Transverse colon (tissue), 4 donors: ENCODE data around the gene KCNH1.

ENCODE experiments used
- CTCF ChIP-seq, 5 experiments: fragments of 200-600 bp in 3 of 5; fragments of 450-650 bp in 2 of 5; sonication (generic) in 3 of 5; IDR thresholded peaks; 1 replicate in 2 of 5; 2 replicates in 3 of 5; pipeline ENCODE4 v1.5.1; 2016 to 2017; ENCODE audit warnings: antibody characterized with exemption in 5 of 5, inconsistent platforms in 3 of 5, mild to moderate bottlenecking in 2 of 5, moderate library complexity in 1 of 5
- EP300 ChIP-seq: sonication (generic); formaldehyde crosslinking; IDR thresholded peaks from one replicate; pipeline ENCODE4 v1.6.1; 2017; ENCODE audit warnings: antibody characterized with exemption, low read depth
- POLR2A ChIP-seq: fragments of 450-650 bp; IDR thresholded peaks from one replicate; pipeline ENCODE4 v1.6.1; 2016; ENCODE audit warnings: antibody characterized with exemption, mild to moderate bottlenecking, moderate library complexity
- POLR2AphosphoS5 ChIP-seq, 3 donors: sonication (generic); formaldehyde crosslinking; IDR thresholded peaks; one replicate each; pipeline ENCODE4 v1.6.1; 2016; ENCODE audit warnings: antibody characterized with exemption in 3 of 3

DNA sequence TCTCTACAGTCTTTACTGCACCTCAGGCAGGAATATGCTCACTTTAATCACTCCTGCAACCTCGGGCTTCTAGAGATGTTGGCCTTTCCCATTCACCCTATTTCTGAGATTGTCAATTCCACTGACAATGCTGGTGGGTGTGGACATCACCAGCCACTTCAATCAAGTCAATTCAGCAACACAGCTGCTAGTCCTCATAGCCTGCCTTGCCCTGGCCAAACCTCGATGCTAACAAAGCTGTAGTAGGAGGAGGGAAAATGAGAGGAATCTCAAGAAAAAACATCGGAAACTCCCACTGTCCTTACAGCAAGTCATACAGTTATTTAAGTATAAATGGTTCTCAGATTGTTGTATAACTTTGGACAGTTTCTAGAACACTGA, 155.0 kb downstream of the KCNH1 start:
- TF ChIP-seq CTCF (IDR thresholded peaks at IDR 0.05): no peak
- TF ChIP-seq POLR2A: no peak
- no peak for TF ChIP-seq POLR2AphosphoS5 (IDR thresholded peaks at IDR 0.05)
- no peak for TF ChIP-seq EP300
